ENCODE measurements around the gene C1orf21. TPM values are rescaled to one million over a fixed set of nuclear protein-coding genes. Genes with fewer than 3 reads are reported as not detected.

C1orf21 gene
- polyA plus RNA-seq, 1 donor (not counting 4 experiments of a cell fraction or from before 2014, with no cell fraction given): 44.3 TPM

DNA sequence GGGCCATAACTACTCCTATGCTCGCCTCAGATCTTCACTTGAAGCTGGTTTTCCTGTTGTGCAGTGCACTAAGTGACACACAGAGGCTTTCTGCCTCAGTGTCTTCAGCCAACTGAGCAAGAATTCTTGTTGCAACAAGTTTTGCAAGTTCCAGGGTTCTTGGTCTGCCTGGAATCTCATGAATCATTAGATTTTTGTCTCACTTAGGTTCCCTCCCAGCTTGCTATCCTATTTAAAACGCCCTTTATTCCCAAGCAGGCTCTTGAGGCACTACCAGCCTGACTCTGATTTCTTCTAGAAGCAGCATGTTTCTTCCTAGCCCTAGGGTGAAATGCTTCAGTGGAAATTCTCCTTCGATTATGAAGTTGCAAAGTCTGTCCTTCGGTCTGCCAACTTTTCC is 158.8 kb downstream of the C1orf21 start:
- DNase-seq (ENCODE audit: low read depth, low spot score): peak; percentile 89
- Histone ChIP-seq H2AFZ (ENCODE audit: control insufficient read depth, low read length) (no peak overlapping the region), H3K27me3 (ENCODE audit: control insufficient read depth, extremely low read depth, insufficient read depth, low read length) (no peaks in the 10 kb centered on the region), H3K27ac (ENCODE audit: control insufficient read depth, insufficient read depth, low read length) (peak overlapping the region; percentile 62), H3K4me1 (ENCODE audit: control insufficient read depth, extremely low read depth, insufficient read depth, low read length) (peaks cover 57% of the 10 kb centered on the region), H3K9ac (ENCODE audit: control insufficient read depth, extremely low read depth, insufficient read depth, low read length) (peak overlapping the region; percentile 18), H3K9me1 (ENCODE audit: control insufficient read depth, extremely low read depth, insufficient read depth, low read length) (no peaks in the 10 kb centered on the region), H3K4me2 (ENCODE audit: control insufficient read depth, extremely low read depth, insufficient read depth, low read depth, low read length) (peak overlapping the region; percentile 67), H4K20me1 (ENCODE audit: control insufficient read depth, extremely low read depth, insufficient read depth, low read length) (no peaks in the 10 kb centered on the region), H3K9me3 (ENCODE audit: control insufficient read depth, low read depth, low read length) (no peaks in the 10 kb centered on the region), H3K79me2 (ENCODE audit: control insufficient read depth, insufficient read depth, low read length) (peaks cover 6% of the 10 kb centered on the region), H3K36me3 (ENCODE audit: control insufficient read depth in 2 of 2, extremely low read depth in 1 of 2, insufficient read depth in 2 of 2, low read length in 2 of 2) (no peaks in the 10 kb centered on the region), H3K4me3 (ENCODE audit: control insufficient read depth in 2 of 3, extremely low read depth in 1 of 3, insufficient read depth in 2 of 3, low read depth in 1 of 3, low read length in 3 of 3) (peak overlapping the region in 2 of 3 experiments; percentile 4 to 23)
- dilution Hi-C loops (cut with MboI; ENCODE audit: extremely low pct_ligation_motif_present, low sequenced_read_pairs): no loop called here
- FAIRE-seq: peak; percentile 95
- TF ChIP-seq EZH2 (IDR thresholded peaks at IDR 0.05; ENCODE audit: low read length): no peak
- TF ChIP-seq, protein P1, sequence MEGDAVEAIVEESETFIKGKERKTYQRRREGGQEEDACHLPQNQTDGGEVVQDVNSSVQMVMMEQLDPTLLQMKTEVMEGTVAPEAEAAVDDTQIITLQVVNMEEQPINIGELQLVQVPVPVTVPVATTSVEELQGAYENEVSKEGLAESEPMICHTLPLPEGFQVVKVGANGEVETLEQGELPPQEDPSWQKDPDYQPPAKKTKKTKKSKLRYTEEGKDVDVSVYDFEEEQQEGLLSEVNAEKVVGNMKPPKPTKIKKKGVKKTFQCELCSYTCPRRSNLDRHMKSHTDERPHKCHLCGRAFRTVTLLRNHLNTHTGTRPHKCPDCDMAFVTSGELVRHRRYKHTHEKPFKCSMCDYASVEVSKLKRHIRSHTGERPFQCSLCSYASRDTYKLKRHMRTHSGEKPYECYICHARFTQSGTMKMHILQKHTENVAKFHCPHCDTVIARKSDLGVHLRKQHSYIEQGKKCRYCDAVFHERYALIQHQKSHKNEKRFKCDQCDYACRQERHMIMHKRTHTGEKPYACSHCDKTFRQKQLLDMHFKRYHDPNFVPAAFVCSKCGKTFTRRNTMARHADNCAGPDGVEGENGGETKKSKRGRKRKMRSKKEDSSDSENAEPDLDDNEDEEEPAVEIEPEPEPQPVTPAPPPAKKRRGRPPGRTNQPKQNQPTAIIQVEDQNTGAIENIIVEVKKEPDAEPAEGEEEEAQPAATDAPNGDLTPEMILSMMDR (optimal IDR thresholded peaks at IDR 0.05 in 1 of 3, IDR thresholded peaks at IDR 0.05 in 1 of 3, conservative IDR thresholded peaks at IDR 0.05 in 1 of 3; ENCODE audit: extremely low read depth in 1 of 3, insufficient read depth in 2 of 3, low read length in 3 of 3): no peak

DNA sequence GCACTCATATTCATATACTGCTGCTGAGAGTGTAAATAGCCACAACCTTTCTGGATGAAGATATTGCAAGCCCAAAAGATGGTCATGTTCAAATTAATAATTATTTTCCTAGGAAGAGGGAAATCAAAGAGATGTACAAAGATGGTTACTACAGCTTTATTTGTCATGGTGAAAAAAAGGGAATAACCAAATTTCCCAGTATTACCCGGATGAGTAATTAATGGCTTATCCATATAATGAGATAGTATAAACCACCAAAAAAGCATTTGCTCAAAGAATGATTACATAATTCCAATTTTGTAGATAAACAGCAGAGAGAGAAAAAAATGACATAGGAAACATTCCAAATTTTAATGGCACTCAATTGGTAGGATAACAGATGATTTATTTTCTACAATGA is 165.6 kb downstream of the C1orf21 start:
- H3K4me2 ChIP-seq (ENCODE audit: control insufficient read depth, extremely low read depth, insufficient read depth, low read depth, low read length): no peak overlapping the region
- H3K27me3 ChIP-seq (ENCODE audit: control insufficient read depth, extremely low read depth, insufficient read depth, low read length): no peaks in the 10 kb centered on the region
- no peak overlapping the region for H3K4me3 ChIP-seq (ENCODE audit: control insufficient read depth in 2 of 3, extremely low read depth in 1 of 3, insufficient read depth in 2 of 3, low read depth in 1 of 3, low read length in 3 of 3)
- H4K20me1 ChIP-seq (ENCODE audit: control insufficient read depth, extremely low read depth, insufficient read depth, low read length): no peaks in the 10 kb centered on the region
- no peak overlapping the region for H2AFZ ChIP-seq (ENCODE audit: control insufficient read depth, low read length)
- H3K9me3 ChIP-seq (ENCODE audit: control insufficient read depth, low read depth, low read length): no peaks in the 10 kb centered on the region
- H3K9ac ChIP-seq (ENCODE audit: control insufficient read depth, extremely low read depth, insufficient read depth, low read length): no peak overlapping the region
- no peaks in the 10 kb centered on the region for H3K36me3 ChIP-seq (ENCODE audit: control insufficient read depth in 2 of 2, extremely low read depth in 1 of 2, insufficient read depth in 2 of 2, low read length in 2 of 2)
- peaks cover 24% of the 10 kb centered on the region for H3K4me1 ChIP-seq (ENCODE audit: control insufficient read depth, extremely low read depth, insufficient read depth, low read length)
- peaks cover 3% of the 10 kb centered on the region for H3K79me2 ChIP-seq (ENCODE audit: control insufficient read depth, insufficient read depth, low read length)
- FAIRE-seq (no peak), DNase-seq (ENCODE audit: low read depth, low spot score) (no peak)
- H3K9me1 ChIP-seq (ENCODE audit: control insufficient read depth, extremely low read depth, insufficient read depth, low read length): no peaks in the 10 kb centered on the region
- TF ChIP-seq, protein P1 (optimal IDR thresholded peaks at IDR 0.05 in 1 of 3, IDR thresholded peaks at IDR 0.05 in 1 of 3, conservative IDR thresholded peaks at IDR 0.05 in 1 of 3; ENCODE audit: extremely low read depth in 1 of 3, insufficient read depth in 2 of 3, low read length in 3 of 3): no peak
- no peak for TF ChIP-seq EZH2 (IDR thresholded peaks at IDR 0.05; ENCODE audit: low read length)
- no peak overlapping the region for H3K27ac ChIP-seq (ENCODE audit: control insufficient read depth, insufficient read depth, low read length)
- dilution Hi-C loops (cut with MboI; ENCODE audit: extremely low pct_ligation_motif_present, low sequenced_read_pairs): no loop called here
